H54 (cell line): ENCODE measurements around the gene TAS1R3.

ENCODE experiments used
- DNase-seq: peaks from one replicate; pipeline ENCODE4 v3.0.0; 2011; ENCODE audit warnings: low spot score, mixed read lengths; ENCODE audit not compliant: insufficient read length
- FAIRE-seq: peaks from 3 replicates; lab custom pipeline; 2011; peaks lifted over from hg19 to GRCh38; lab: Jason Lieb, UNC
- POLR2A ChIP-seq: IDR thresholded peaks from 2 replicates; pipeline ENCODE4 v1.6.1; 2011; ENCODE audit warnings: low read depth, mild to moderate bottlenecking, low read length

The TAS1R3 gene

GRCh38 chr1:1340185-1340584, 9.1 kb downstream of the TAS1R3 start:
- no peak for TF ChIP-seq POLR2A
- FAIRE-seq (no peak), DNase-seq (no peak)

DNA sequence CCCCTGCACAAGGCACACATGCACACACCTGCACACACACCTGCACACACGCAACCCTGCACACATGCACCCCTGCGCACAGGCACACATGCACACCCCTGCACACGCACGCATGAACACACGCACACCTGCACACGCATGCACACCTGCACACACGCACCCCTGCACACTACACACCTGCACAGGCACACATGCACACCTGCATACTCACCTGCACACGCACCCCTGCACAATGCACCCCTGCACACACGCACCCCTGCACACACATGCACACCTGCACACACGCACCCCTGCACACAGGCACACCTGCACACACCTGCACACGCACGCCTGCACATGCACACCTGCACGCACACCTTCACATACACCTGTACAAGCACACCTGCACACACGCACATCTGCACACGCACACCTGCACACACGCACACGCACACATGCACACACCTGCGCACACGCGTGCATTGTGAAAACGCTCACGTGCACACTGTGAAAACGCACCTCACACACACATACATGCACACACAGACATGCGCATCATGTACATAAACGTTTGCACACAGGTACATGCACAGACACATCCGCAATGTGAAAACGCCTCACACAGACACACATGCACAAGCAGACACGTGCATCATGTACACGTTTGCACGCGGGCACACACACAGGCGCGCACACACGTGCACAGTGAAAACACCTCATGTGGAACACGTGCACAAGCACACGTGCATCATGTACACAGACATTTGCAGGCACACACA, 9.9 kb downstream of the TAS1R3 start:
- TF ChIP-seq POLR2A = no peak
- DNase-seq = no peak
- FAIRE-seq = no peak

DNA sequence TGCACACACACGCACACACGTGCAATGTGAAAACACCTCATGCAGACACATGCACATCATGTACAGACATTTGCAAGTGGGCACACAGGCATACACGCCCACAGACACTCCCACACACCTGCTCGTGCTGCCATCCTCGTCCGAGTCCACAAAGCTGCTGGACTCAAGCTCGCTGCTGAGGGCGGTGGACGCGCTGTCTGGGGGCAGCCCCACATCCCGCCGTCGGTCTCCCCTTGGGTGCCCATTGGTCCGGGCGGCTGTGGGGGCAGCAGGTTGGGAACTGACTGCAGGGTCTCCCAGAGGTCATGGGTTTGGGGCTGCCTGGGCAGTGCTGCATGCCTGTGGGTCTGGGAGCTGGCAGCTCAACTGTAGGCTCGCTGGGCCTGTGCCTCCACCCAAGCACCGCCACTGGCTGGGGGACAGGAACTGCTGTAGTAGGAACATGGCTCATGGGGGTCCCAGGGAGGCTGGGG, 10.5 kb downstream of the TAS1R3 start:
- TF ChIP-seq POLR2A = no peak
- DNase-seq = no peak
- FAIRE-seq = no peak

DNA sequence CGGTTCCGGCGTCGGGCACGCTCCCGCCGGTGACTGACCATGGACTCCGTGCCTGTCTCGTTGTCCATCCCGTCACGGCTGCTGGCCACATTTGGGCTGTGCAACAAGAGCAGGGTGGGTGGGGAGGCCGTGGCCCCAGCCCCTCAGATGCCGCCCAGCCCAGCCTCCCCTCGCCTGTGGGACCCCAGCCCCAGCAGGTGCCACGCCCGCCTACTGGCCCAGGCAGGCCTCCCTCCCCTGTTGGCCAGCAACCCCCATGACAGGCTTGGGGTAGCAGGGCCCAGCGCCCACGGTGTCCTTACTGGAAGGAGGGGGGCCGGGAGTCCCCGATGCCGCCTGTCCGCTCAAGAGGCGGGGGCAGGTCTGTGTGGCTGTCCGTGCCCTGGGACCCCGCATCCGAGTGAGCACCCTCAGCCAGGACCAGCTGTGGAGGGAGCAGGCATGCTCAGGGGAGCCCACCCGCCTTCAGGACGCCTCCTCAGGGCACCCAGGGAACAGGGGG, 11.0 kb downstream of the TAS1R3 start:
- no peak for TF ChIP-seq POLR2A
- no peak for DNase-seq
- no peak for FAIRE-seq

DNA sequence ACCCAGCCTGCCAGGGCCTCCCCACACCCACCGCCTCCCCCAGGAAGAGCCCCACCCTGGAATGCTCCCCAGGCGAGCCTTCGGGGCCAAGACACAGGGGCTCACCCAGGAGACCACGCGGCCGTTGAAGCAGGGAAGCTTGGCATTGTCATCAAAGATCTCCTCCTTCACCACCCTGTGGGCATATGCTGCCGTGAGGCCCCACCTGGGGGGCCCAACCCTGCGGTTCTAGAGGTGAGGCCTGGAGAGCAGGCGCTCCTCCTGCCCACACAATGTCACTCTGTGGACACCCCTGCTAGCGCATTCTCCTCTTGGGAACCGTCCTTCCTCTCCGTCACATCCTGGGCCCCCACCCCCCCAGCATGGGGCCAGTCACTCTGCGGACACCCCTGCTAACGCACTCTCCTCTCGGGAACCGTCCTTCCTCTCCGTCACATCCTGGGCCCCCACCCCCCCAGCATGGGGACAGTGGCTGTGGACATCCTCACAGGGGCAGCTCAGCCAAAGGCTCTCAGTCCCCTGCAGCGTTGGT, 11.6 kb downstream of the TAS1R3 start:
- FAIRE-seq = no peak

GRCh38 chr1:1343811-1344421, 12.8 kb downstream of the TAS1R3 start:
- TF ChIP-seq POLR2A = no peak
- DNase-seq (no peak), FAIRE-seq (no peak)

More for the DNA sequence above, 11.6 kb downstream of the TAS1R3 start:
- no peak for TF ChIP-seq POLR2A
- DNase-seq = no peak

GRCh38 chr1:1344655-1345361, 13.7 kb downstream of the TAS1R3 start:
- FAIRE-seq (peak; percentile 71), DNase-seq (peak; percentile 94)
- TF ChIP-seq POLR2A = no peak

GRCh38 chr1:1345384-1345783, 14.3 kb downstream of the TAS1R3 start:
- TF ChIP-seq POLR2A = no peak
- no peak for FAIRE-seq
- no peak for DNase-seq

DNA sequence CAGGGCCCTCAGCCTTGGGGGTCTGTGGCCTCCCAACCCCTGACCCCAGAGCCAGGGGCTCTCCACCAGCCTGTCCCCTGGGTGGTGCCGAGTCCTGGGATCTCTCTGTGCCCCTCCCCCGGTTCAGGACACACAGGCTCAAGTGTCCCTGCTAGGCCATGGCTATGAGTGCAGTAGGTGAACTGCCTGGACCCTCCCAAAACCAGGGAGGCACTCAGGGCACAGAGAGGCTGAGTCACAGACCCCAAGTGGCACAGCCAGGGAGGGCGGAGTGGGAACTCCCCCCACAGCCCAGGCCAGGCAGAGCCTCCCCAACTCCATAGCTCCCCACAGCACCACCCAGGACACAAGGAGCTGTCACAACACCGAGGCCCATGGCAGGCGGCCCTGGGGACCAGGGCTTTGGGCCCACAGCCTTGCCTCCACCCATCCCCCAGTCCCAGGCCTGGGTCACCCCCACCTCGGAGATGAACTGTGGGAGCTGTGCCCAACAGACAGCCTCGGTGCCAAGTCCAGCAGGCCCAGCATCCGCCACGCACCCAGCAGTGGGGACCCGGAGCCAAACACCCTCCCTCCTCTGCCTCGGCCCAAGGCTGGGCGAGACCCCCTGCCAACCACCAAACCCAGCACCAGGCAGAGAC, 14.9 kb downstream of the TAS1R3 start:
- DNase-seq (no peak), FAIRE-seq (peak; percentile 33)
- no peak for TF ChIP-seq POLR2A

DNA sequence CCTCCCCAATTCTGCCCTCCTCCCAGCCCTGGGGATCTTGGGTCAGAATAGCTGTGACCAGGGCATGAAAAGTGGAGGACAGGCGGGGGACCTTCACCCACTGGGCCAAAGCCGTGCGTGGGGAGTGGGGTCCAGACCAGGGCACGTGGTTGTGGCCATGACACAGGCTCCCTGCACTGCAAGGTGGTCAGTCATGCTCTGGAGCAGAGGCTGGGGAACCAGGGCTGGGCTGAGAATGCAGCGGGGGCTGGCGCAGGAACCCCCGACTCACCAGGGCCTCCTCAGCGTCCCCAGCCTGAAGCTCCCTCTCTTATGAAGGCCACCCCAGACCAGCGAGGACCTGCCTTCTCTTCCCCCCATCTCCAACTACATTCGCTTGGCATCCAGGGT, 15.4 kb downstream of the TAS1R3 start:
- no peak for DNase-seq
- no peak for FAIRE-seq
- no peak for TF ChIP-seq POLR2A

DNA sequence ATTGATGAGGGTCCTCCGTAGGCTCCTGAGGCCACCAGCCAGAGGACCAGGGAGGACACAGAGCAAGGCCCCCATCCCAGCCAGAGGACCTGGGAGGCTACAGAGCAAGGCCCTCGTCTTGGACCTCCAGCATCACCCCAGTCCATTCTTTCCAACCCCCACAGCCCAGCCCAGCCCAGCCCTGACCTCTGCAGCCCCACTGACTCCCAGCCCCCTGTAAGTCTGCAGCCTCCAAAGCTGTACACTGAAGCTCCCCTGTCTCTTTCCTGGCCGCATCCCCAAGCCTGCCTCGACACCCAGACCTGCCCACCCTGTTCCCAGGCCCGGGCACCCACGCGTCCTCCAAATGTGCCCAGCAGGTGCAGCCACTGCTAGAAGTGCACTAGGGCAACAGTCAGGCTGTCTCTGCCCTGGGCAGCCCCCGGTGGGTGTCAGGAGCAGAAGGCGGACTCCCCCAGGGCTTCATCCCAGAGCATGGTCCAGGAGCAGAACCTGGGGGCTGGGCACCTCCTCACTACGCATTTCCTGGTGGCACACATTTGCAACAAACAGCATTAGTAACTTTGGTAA, 16.0 kb downstream of the TAS1R3 start:
- FAIRE-seq (no peak), DNase-seq (no peak)
- no peak for TF ChIP-seq POLR2A

- FAIRE-seq = no peak
- DNase-seq = peak; percentile 71
- no peak for TF ChIP-seq POLR2A
Measured at GRCh38 chr1:1347663-1348419, 16.8 kb downstream of the TAS1R3 start.
